ENCODE results near the gene NUDT7. TPM values are rescaled to one million over a fixed set of nuclear protein-coding genes. Genes with fewer than 3 reads are reported as not detected.

The NUDT7 gene
- total RNA-seq, 1 donor from 2014 or later = 2.0 TPM

DNA sequence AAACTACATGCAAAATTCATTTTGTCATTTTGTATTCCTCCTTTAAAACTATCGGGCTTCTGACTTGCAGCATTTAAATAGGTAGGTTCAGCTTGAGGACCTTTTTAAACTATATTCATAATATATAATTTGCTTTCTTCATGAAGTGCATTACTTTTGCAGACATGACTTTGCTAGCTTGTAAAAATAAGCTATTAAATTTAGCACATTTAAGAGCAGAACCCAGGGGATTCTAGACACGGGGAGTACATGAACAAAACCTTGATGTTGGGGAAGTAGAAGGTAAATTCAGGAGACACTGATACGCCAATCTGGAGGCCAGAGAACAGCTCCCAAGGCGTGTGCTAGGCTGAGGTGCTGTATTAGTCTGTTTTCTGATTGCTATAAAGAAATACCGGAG, 32.3 kb upstream of the NUDT7 start:
- Histone ChIP-seq H3K27me3 (ENCODE audit: control insufficient read depth, insufficient read depth, low read length) (no peaks in the 10 kb centered on the region), H3K4me3 (ENCODE audit: low read depth, low read length) (no peak overlapping the region), H3K36me3 (ENCODE audit: control insufficient read depth, insufficient read depth, low read length) (no peaks in the 10 kb centered on the region)
- TF ChIP-seq, protein P1, sequence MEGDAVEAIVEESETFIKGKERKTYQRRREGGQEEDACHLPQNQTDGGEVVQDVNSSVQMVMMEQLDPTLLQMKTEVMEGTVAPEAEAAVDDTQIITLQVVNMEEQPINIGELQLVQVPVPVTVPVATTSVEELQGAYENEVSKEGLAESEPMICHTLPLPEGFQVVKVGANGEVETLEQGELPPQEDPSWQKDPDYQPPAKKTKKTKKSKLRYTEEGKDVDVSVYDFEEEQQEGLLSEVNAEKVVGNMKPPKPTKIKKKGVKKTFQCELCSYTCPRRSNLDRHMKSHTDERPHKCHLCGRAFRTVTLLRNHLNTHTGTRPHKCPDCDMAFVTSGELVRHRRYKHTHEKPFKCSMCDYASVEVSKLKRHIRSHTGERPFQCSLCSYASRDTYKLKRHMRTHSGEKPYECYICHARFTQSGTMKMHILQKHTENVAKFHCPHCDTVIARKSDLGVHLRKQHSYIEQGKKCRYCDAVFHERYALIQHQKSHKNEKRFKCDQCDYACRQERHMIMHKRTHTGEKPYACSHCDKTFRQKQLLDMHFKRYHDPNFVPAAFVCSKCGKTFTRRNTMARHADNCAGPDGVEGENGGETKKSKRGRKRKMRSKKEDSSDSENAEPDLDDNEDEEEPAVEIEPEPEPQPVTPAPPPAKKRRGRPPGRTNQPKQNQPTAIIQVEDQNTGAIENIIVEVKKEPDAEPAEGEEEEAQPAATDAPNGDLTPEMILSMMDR (IDR thresholded peaks at IDR 0.05; ENCODE audit: insufficient read depth, low read length, poor library complexity, severe bottlenecking) = no peak
- DNase-seq (ENCODE audit: low read depth) = no peak

DNA sequence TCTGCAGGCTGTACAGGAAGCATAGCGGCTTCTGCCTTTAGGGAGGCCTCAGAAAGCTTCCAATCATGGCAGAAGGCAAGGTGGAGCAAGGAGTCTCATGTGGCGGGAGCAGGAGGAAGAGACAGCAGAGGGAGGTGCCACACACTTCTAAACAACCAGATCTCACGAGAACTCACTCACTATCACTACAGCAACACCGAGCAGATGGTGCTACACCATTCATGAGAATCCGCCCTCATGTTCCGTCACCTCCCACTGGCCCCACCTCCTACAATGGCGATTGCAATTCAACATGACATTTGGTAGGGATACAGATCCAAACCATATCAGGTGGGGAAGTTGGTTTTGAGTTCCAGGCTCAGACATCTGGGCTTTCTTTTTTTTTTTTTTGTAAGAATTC, 31.9 kb upstream of the NUDT7 start:
- no peaks in the 10 kb centered on the region for H3K27me3 ChIP-seq (ENCODE audit: control insufficient read depth, insufficient read depth, low read length)
- H3K36me3 ChIP-seq (ENCODE audit: control insufficient read depth, insufficient read depth, low read length) = no peaks in the 10 kb centered on the region
- TF ChIP-seq, protein P1 (IDR thresholded peaks at IDR 0.05; ENCODE audit: insufficient read depth, low read length, poor library complexity, severe bottlenecking) = no peak
- DNase-seq (ENCODE audit: low read depth) = no peak
- no peak overlapping the region for H3K4me3 ChIP-seq (ENCODE audit: low read depth, low read length)

DNA sequence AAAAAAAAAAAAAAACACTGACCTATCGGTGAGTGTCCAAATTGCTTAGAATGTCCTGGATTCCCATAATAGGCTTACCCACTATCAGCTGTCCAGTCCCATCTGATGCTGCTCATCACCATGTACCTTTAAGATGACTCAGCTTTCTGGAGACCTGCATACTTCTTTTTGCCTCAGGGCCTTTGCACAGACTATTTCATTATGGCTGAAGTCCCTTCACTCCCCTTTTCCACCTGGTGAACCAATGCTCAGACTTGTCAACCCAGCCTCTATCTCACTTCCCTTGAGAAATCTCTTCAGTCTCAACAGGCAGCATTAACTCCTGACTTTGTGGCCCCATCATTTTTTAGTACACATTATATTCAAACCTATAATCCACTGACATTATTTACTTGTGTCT, 29.7 kb upstream of the NUDT7 start:
- Histone ChIP-seq H3K4me3 (ENCODE audit: low read depth, low read length) (no peak overlapping the region), H3K36me3 (ENCODE audit: control insufficient read depth, insufficient read depth, low read length) (no peaks in the 10 kb centered on the region), H3K27me3 (ENCODE audit: control insufficient read depth, insufficient read depth, low read length) (no peaks in the 10 kb centered on the region)
- no peak for DNase-seq (ENCODE audit: low read depth)
- TF ChIP-seq, protein P1 (IDR thresholded peaks at IDR 0.05; ENCODE audit: insufficient read depth, low read length, poor library complexity, severe bottlenecking) = no peak

DNA sequence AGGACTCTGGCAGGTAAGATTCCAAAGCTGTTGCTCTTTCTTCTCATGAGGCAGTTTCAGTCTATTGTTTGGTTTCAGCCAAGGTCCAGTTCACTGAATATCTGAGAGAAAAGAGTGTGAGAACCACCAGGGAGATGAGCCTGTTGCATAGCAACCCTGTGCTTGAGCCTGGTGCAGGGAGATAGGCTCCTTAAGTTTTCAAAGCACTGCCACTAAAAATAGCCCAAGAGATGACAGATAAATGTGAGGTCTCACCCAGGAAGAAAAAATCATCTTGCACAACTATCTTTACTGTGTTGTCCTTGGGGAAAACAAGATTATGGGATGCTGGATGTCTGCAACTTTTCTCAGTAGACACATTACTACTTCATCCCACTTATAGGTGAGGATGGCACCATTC, 26.2 kb upstream of the NUDT7 start:
- Histone ChIP-seq H3K4me3 (ENCODE audit: low read depth, low read length) (no peak overlapping the region), H3K27me3 (ENCODE audit: control insufficient read depth, insufficient read depth, low read length) (no peaks in the 10 kb centered on the region), H3K36me3 (ENCODE audit: control insufficient read depth, insufficient read depth, low read length) (no peaks in the 10 kb centered on the region)
- no peak for DNase-seq (ENCODE audit: low read depth)
- TF ChIP-seq, protein P1 (IDR thresholded peaks at IDR 0.05; ENCODE audit: insufficient read depth, low read length, poor library complexity, severe bottlenecking) = no peak

DNA sequence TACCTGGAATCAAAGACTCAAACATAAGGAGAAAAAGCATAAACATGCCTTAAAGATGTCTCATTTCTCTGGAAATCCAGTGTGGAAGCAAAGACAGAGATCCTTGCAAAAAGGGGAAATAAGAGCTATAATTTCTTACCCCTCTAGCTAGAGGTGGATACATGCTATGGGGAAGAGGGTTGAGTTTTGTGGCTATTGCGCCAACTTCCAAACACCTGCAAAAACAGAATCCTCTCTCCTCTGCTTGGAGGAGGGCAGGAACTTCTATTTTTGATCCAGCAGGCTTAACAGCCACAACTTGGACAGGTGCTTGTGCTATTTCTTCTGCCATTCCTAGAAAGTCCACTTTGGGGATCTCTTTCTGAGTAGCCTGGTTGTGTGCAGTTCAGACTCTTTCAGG, 21.5 kb upstream of the NUDT7 start:
- no peaks in the 10 kb centered on the region for H3K27me3 ChIP-seq (ENCODE audit: control insufficient read depth, insufficient read depth, low read length)
- TF ChIP-seq, protein P1 (IDR thresholded peaks at IDR 0.05; ENCODE audit: insufficient read depth, low read length, poor library complexity, severe bottlenecking) = no peak
- no peak overlapping the region for H3K4me3 ChIP-seq (ENCODE audit: low read depth, low read length)
- DNase-seq (ENCODE audit: low read depth) = no peak
- H3K36me3 ChIP-seq (ENCODE audit: control insufficient read depth, insufficient read depth, low read length) = no peaks in the 10 kb centered on the region

DNA sequence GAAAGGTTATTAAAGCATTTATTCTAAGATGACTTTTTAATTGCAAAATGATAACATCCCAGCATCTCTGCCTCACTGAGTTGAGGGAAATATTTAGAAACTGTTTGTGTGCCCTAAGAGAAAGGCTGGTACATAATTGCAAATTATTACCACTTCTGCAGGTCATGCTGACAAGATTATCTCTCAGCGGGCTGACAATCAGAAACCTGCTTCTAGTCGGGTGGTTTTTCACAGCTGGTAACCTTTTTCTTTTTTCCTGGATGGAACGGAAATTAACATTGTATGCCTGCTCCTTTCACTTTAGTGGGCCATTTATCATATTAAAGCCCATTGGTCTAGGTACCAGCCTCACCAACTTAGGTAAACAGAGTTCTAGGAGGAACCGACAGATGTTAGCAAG, 17.0 kb upstream of the NUDT7 start:
- H3K36me3 ChIP-seq (ENCODE audit: control insufficient read depth, insufficient read depth, low read length) = no peaks in the 10 kb centered on the region
- H3K27me3 ChIP-seq (ENCODE audit: control insufficient read depth, insufficient read depth, low read length) = no peaks in the 10 kb centered on the region
- no peak overlapping the region for H3K4me3 ChIP-seq (ENCODE audit: low read depth, low read length)
- TF ChIP-seq, protein P1 (IDR thresholded peaks at IDR 0.05; ENCODE audit: insufficient read depth, low read length, poor library complexity, severe bottlenecking) = no peak
- DNase-seq (ENCODE audit: low read depth) = no peak
